WTC11 (cell line): Measurements from ENCODE around the gene GIPC2.

ENCODE experiments used
- AFF4 ChIP-seq: sonication (generic); formaldehyde crosslinking; IDR thresholded peaks from 2 replicates; pipeline ENCODE4 v1.8.1; 2023; ENCODE audit warnings: mild to moderate bottlenecking, missing genetic modification reagents, borderline replicate concordance
- ATF6 ChIP-seq: sonication (generic); formaldehyde crosslinking; IDR thresholded peaks from 2 replicates; pipeline ENCODE4 v1.8.1; 2023; ENCODE audit warnings: mild to moderate bottlenecking, missing genetic modification reagents
- CREB1 ChIP-seq: sonication (generic); formaldehyde crosslinking; IDR thresholded peaks from 2 replicates; pipeline ENCODE4 v1.8.0; 2023; ENCODE audit warnings: mild to moderate bottlenecking, missing genetic modification reagents
- CTCF ChIP-seq: fragments of 200-600 bp; IDR thresholded peaks from 2 replicates; pipeline ENCODE4 v1.8.0; 2022; ENCODE audit warnings: antibody characterized with exemption
- MYBL2 ChIP-seq: sonication (generic); formaldehyde crosslinking; IDR thresholded peaks from 2 replicates; pipeline ENCODE4 v1.8.1; 2023; ENCODE audit warnings: mild to moderate bottlenecking, moderate library complexity, missing genetic modification reagents
- PRDM15 ChIP-seq: sonication (generic); formaldehyde crosslinking; IDR thresholded peaks from 2 replicates; pipeline ENCODE4 v1.8.0; 2022; ENCODE audit warnings: missing genetic modification reagents
- ZBTB43 ChIP-seq: sonication (generic); formaldehyde crosslinking; IDR thresholded peaks from 2 replicates; pipeline ENCODE4 v1.8.1; 2023; ENCODE audit warnings: mild to moderate bottlenecking, missing genetic modification reagents

GRCh38 chr1:78177708-78178270, 132.0 kb downstream of the GIPC2 start:
- TF ChIP-seq CTCF = no peak
- TF ChIP-seq MYBL2 (CRISPR knock-in tag) = no peak
- TF ChIP-seq ZBTB43 (CRISPR knock-in tag) = no peak
- TF ChIP-seq CREB1 (CRISPR knock-in tag) = no peak
- TF ChIP-seq PRDM15 (CRISPR knock-in tag) = no peak
- no peak for TF ChIP-seq ATF6 (CRISPR knock-in tag)
- no peak for TF ChIP-seq AFF4 (CRISPR knock-in tag)
